ENCODE results near the gene IL21R. TPM values are rescaled to one million over a fixed set of nuclear protein-coding genes. Genes with fewer than 3 reads are reported as not detected.
"Not testable (repeated sequence)": the region's sequence is repeated elsewhere in the genome, so short reads cannot be mapped to it uniquely, and the experiment has no call there.

The IL21R gene
- total RNA-seq, 8 experiments from 2014 or later = 0.05 to 1.2 (median 0.17) TPM

GRCh38 chr16:27428026-27428785 lies 26.2 kb downstream of the IL21R start:
- Histone ChIP-seq H3K27ac (no peak overlapping the region), H3K4me1 (replicated peaks in 1 of 2) (no peaks in the 10 kb centered on the region), H3K4me3 (no peak overlapping the region)
- no peak for ATAC-seq (replicated peaks in 6 of 8)
- in situ Hi-C loops (cut with MboI; ENCODE audit: low pct_unique_long_range_greater_than_20kb in 2 of 9, low sequenced_read_pairs in 9 of 9, unreplicated experiment in 9 of 9) = loop anchor here in 1 of 9 experiments (25.0 kb wide), 1 partner anchor 109 kb away; the partner anchor contains the start of gene GTF3C1
- 70 to 100% (median 92%) methylated on average over 1 to 3 of the region's 4 CpGs; no CpG with 5 or more reads in 3 of the 10 experiments for WGBS, 10 experiments

DNA sequence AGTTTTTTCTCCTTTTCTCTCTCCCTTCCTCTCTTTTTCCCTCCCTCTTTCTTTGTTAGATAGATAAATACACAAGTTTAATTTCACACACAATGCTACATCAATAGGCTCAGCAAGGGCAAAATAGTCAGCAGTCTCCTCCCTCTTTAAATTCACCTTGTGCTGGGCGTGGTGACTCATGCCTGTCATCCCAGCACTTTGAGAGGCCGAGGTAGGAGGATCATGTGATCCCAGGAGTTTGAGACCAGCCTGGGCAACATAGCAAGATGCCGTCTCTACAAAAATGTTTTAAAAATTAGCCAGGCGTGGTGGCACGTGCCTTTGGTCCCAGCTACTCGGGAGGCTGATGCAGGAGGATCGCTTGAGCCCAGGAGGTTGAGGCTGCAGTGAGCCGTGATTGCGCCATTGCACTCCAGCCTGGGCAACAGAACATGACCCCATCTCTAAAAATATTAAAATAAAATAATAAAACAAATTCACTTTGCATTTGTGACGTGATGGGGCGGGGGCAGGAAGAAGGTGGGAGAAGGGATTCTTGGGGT lies 27.4 kb downstream of the IL21R start:
- in situ Hi-C loops (cut with MboI; ENCODE audit: low pct_unique_long_range_greater_than_20kb in 2 of 9, low sequenced_read_pairs in 9 of 9, unreplicated experiment in 9 of 9) = loop anchor here in 1 of 9 experiments (25.0 kb wide), 1 partner anchor 108 kb away; the partner anchor contains the start of gene GTF3C1
- Histone ChIP-seq H3K27ac (no peak overlapping the region), H3K4me3 (no peak overlapping the region), H3K4me1 (replicated peaks in 1 of 2) (no peaks in the 10 kb centered on the region)
- no peak for ATAC-seq (replicated peaks in 6 of 8)
- WGBS, 10 experiments = 20 to 100% (median 77%) methylated on average over 1 to 8 of the region's 11 CpGs; no CpG with 5 or more reads in 2 of the 10 experiments

GRCh38 chr16:27429981-27430441 lies 28.0 kb downstream of the IL21R start:
- 17 to 80% (median 53%) methylated on average over 1 to 3 of the region's 16 CpGs; no CpG with 5 or more reads in 6 of the 10 experiments for WGBS, 10 experiments
- H3K27ac ChIP-seq = no peak overlapping the region
- ATAC-seq (replicated peaks in 6 of 8) = no peak
- H3K4me3 ChIP-seq = no peak overlapping the region
- H3K4me1 ChIP-seq (replicated peaks in 1 of 2) = no peaks in the 10 kb centered on the region
- in situ Hi-C loops (cut with MboI; ENCODE audit: low pct_unique_long_range_greater_than_20kb in 2 of 9, low sequenced_read_pairs in 9 of 9, unreplicated experiment in 9 of 9) = loop anchor here in 1 of 9 experiments (25.0 kb wide), 1 partner anchor 107 kb away; the partner anchor contains the start of gene GTF3C1

- H3K27ac ChIP-seq = no peak overlapping the region
- in situ Hi-C loops (cut with MboI; ENCODE audit: low pct_unique_long_range_greater_than_20kb in 2 of 9, low sequenced_read_pairs in 9 of 9, unreplicated experiment in 9 of 9) = loop anchor here in 1 of 9 experiments (25.0 kb wide), 1 partner anchor 107 kb away; the partner anchor contains the start of gene GTF3C1
- 57 to 100% (median 81%) methylated on average over 1 to 3 of the region's 7 CpGs; no CpG with 5 or more reads in 1 of the 10 experiments for WGBS, 10 experiments
Measured at GRCh38 chr16:27430512-27430911, 28.5 kb downstream of the IL21R start.

GRCh38 chr16:27430923-27431484 lies 29.0 kb downstream of the IL21R start:
- no peak overlapping the region for H3K4me3 ChIP-seq
- ATAC-seq (replicated peaks in 6 of 8) = no peak
- H3K27ac ChIP-seq = no peak overlapping the region
- no peaks in the 10 kb centered on the region for H3K4me1 ChIP-seq (replicated peaks in 1 of 2)
- in situ Hi-C loops (cut with MboI; ENCODE audit: low pct_unique_long_range_greater_than_20kb in 2 of 9, low sequenced_read_pairs in 9 of 9, unreplicated experiment in 9 of 9) = loop anchor here in 1 of 9 experiments (25.0 kb wide), 1 partner anchor 106 kb away; the partner anchor contains the start of gene GTF3C1
- WGBS, 10 experiments = 40 to 90% (median 80%) methylated on average over 1 to 4 of the region's 10 CpGs; no CpG with 5 or more reads in 5 of the 10 experiments

More at GRCh38 chr16:27430512-27430911, 28.5 kb downstream of the IL21R start:
- Histone ChIP-seq H3K4me1 (replicated peaks in 1 of 2) (no peaks in the 10 kb centered on the region), H3K4me3 (no peak overlapping the region)
- ATAC-seq (replicated peaks in 6 of 8) = no peak

- peak in 5 of 8 experiments; percentile 35 to 81 (median 60) for ATAC-seq (replicated peaks in 6 of 8)
- in situ Hi-C loops (cut with MboI; ENCODE audit: low pct_unique_long_range_greater_than_20kb in 2 of 9, low sequenced_read_pairs in 9 of 9, unreplicated experiment in 9 of 9) = loop anchor here in 1 of 9 experiments (25.0 kb wide), 1 partner anchor 105 kb away; the partner anchor contains the start of gene GTF3C1
- no peaks in the 10 kb centered on the region for H3K4me1 ChIP-seq (replicated peaks in 1 of 2)
- 7 to 100% (median 70%) methylated on average over 1 to 9 of the region's 15 CpGs; no CpG with 5 or more reads in 1 of the 10 experiments for WGBS, 10 experiments
- H3K27ac ChIP-seq = no peak overlapping the region
- no peak overlapping the region for H3K4me3 ChIP-seq
Measured at GRCh38 chr16:27431773-27432532, 30.0 kb downstream of the IL21R start.

DNA sequence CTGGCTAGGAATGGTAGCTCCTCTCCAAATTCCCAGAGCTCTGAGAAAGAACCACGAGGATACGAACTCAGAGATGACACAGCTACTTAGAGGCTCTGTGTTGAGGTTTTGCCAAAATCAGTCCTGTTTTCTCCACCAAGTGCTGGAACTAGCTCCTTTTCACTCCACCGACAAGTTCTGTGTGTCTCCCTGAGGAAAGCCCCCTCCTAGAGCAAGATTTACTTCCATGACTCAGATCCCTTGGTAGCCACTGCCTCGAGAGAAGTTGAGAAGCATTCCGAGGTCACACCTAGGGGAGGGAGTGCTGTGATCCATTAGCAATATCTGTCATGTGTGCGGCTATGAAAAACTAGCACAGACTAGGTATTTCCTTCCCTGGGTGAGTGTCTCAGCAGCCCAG lies 30.6 kb downstream of the IL21R start:
- 0 to 79% (median 30%) methylated on average over 1 to 6 of the region's 6 CpGs; no CpG with 5 or more reads in 3 of the 10 experiments for WGBS, 10 experiments
- ATAC-seq (replicated peaks in 6 of 8) = peak in 7 of 8 experiments; percentile 23 to 95 (median 65)
- H3K27ac ChIP-seq = no peak overlapping the region

DNA sequence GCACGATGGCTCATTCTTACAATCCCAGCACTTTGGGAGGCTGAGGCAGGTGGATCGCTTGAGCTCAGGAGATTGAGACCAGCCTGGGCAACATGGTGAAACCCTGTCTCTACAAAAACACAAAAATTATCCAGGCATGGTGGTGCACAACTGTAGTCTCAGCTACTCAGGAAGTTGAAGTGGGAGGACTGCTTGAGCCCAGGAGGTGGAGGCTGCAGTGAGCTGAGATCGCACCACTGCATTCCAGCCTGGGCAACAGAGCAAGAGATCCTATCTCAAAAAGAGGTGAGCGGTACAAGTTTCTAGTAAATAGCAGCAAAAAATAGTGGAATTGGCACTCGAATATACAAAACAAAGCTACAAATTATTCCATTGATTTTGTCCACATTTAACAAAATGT lies 31.2 kb downstream of the IL21R start:
- H3K27ac ChIP-seq; H3K4me3 ChIP-seq; ATAC-seq (replicated peaks in 6 of 8); H3K4me1 ChIP-seq (replicated peaks in 1 of 2): not testable (repeated sequence)
- 67 to 88% (median 81%) methylated on average over 1 to 5 of the region's 5 CpGs; no CpG with 5 or more reads in 1 of the 10 experiments for WGBS, 10 experiments
- in situ Hi-C loops (cut with MboI; ENCODE audit: low pct_unique_long_range_greater_than_20kb in 2 of 9, low sequenced_read_pairs in 9 of 9, unreplicated experiment in 9 of 9) = loop anchor here in 1 of 9 experiments (25.0 kb wide), 1 partner anchor 104 kb away; the partner anchor contains the start of gene GTF3C1

More for the DNA sequence above, 30.6 kb downstream of the IL21R start:
- in situ Hi-C loops (cut with MboI; ENCODE audit: low pct_unique_long_range_greater_than_20kb in 2 of 9, low sequenced_read_pairs in 9 of 9, unreplicated experiment in 9 of 9) = loop anchor here in 1 of 9 experiments (25.0 kb wide), 1 partner anchor 105 kb away; the partner anchor contains the start of gene GTF3C1
- Histone ChIP-seq H3K4me3 (no peak overlapping the region), H3K4me1 (replicated peaks in 1 of 2) (no peaks in the 10 kb centered on the region)

- no peak overlapping the region for H3K27ac ChIP-seq
- no peak for ATAC-seq (replicated peaks in 6 of 8)
- 40 to 100% (median 89%) methylated on average over 1 to 6 of the region's 8 CpGs; no CpG with 5 or more reads in 1 of the 10 experiments for WGBS, 10 experiments
- in situ Hi-C loops (cut with MboI; ENCODE audit: low pct_unique_long_range_greater_than_20kb in 2 of 9, low sequenced_read_pairs in 9 of 9, unreplicated experiment in 9 of 9) = loop anchor here in 1 of 9 experiments (25.0 kb wide), 1 partner anchor 104 kb away; the partner anchor contains the start of gene GTF3C1
- no peaks in the 10 kb centered on the region for H3K4me1 ChIP-seq (replicated peaks in 1 of 2)
- no peak overlapping the region for H3K4me3 ChIP-seq
Measured at GRCh38 chr16:27433636-27434035, 31.7 kb downstream of the IL21R start.

DNA sequence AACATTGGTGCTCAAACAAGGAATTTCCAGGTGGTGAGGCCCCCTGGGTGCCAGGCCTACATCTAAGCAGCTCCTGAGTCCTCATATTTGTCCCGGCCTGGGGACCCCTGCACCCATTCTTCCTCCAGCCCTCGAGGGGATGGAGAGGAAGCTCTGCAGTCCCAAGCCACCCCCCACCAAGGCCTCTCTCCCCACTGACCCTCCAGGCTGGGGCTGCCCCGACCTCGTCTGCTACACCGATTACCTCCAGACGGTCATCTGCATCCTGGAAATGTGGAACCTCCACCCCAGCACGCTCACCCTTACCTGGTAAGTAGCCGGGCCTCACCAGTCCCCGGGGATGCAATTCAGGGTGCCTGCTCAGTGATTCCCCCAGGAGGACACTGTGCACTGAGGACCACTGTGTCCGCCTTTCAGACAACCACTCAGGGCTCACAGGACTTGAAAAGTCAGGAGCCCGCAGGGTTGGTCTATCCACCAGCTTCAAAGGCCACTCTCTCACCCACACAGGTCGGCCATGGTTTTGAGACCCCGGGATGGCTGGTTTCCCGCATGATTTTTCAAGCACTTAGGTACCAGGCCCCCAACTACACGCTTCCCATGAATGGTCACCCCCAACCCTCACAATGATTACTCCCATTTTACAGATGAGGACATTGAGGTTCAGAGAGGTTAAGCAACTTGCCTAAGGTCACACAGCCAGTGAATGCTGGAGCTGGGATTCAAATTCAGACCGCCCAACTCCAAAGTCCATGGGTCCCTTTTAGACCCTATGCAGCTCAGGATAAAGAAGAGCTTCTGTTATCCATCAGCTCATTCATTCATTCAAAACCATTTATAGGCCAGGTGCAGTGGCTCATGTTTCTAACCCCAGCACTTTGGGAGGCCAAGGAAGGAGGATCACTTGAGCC lies 32.4 kb downstream of the IL21R start:
- H3K4me1 ChIP-seq (replicated peaks in 1 of 2) = no peaks in the 10 kb centered on the region
- H3K4me3 ChIP-seq = no peak overlapping the region
- no peak for ATAC-seq (replicated peaks in 6 of 8)
- WGBS, 10 experiments = 67 to 100% (median 83%) methylated on average over 1 to 7 of the region's 16 CpGs; no CpG with 5 or more reads in 3 of the 10 experiments
- in situ Hi-C loops (cut with MboI; ENCODE audit: low pct_unique_long_range_greater_than_20kb in 2 of 9, low sequenced_read_pairs in 9 of 9, unreplicated experiment in 9 of 9) = loop anchor here in 1 of 9 experiments (25.0 kb wide), 1 partner anchor 103 kb away; the partner anchor contains the start of gene GTF3C1
- H3K27ac ChIP-seq = no peak overlapping the region

GRCh38 chr16:27435146-27435545 lies 33.2 kb downstream of the IL21R start:
- in situ Hi-C loops (cut with MboI; ENCODE audit: low pct_unique_long_range_greater_than_20kb in 2 of 9, low sequenced_read_pairs in 9 of 9, unreplicated experiment in 9 of 9) = loop anchor here in 1 of 9 experiments (25.0 kb wide), 1 partner anchor 102 kb away; the partner anchor contains the start of gene GTF3C1

More at GRCh38 chr16:27435146-27435545, 33.2 kb downstream of the IL21R start:
- not testable (repeated sequence) for H3K4me3 ChIP-seq; H3K27ac ChIP-seq; ATAC-seq (replicated peaks in 6 of 8); H3K4me1 ChIP-seq (replicated peaks in 1 of 2)
- WGBS, 10 experiments = 40 to 100% (median 80%) methylated on average over 2 to 5 of the region's 5 CpGs

Measured in motor neuron (in vitro differentiated cells).